NCI-H510A (cell line): ENCODE measurements around the gene UBLCP1.
"Not testable (repeated sequence)": the region's sequence is repeated elsewhere in the genome, so short reads cannot be mapped to it uniquely, and the experiment has no call there.

Experiments used
- DNase-seq: peaks from one replicate; lab custom pipeline; 2025; lab: John Stamatoyannopoulos, UW

UBLCP1 gene

GRCh38 chr5:159262859-159263568 is at the start of gene UBLCP1:
Gene UBLCP1, plus strand, starts transcription at chr5:159263290. Its CDS starts 5,626 bp downstream, at chr5:159268916.
- peak; percentile 63 for DNase-seq

GRCh38 chr5:159214486-159215271 is 48.4 kb upstream of the UBLCP1 start:
- no peak for DNase-seq

- DNase-seq, result no peak
Observed at GRCh38 chr5:159215886-159216285, 47.2 kb upstream of the UBLCP1 start.

GRCh38 chr5:159216454-159216853 is 46.6 kb upstream of the UBLCP1 start:
- DNase-seq, result no peak

- DNase-seq, result no peak
Observed at GRCh38 chr5:159217236-159217635, 45.9 kb upstream of the UBLCP1 start.

GRCh38 chr5:159218595-159219023 is 44.5 kb upstream of the UBLCP1 start:
- DNase-seq, result no peak

- DNase-seq, result no peak
Observed at GRCh38 chr5:159220206-159220605, 42.9 kb upstream of the UBLCP1 start.

- DNase-seq, result no peak
Observed at GRCh38 chr5:159223469-159223868, 39.6 kb upstream of the UBLCP1 start.

GRCh38 chr5:159224471-159224870 is 38.6 kb upstream of the UBLCP1 start:
- DNase-seq, result no peak

- DNase-seq, result no peak
Observed at GRCh38 chr5:159226451-159226850, 36.6 kb upstream of the UBLCP1 start.

- no peak for DNase-seq
Observed at GRCh38 chr5:159227452-159227851, 35.6 kb upstream of the UBLCP1 start.

GRCh38 chr5:159228097-159228496 is 35.0 kb upstream of the UBLCP1 start:
- DNase-seq, result not testable (repeated sequence)

GRCh38 chr5:159230657-159231056 is 32.4 kb upstream of the UBLCP1 start:
- DNase-seq, result no peak

- no peak for DNase-seq
Observed at GRCh38 chr5:159231167-159231566, 31.9 kb upstream of the UBLCP1 start.

GRCh38 chr5:159235871-159236520 is 27.1 kb upstream of the UBLCP1 start:
- not testable (repeated sequence) for DNase-seq

GRCh38 chr5:159240301-159240870 is 22.7 kb upstream of the UBLCP1 start:
- DNase-seq, result no peak

- DNase-seq, result no peak
Observed at GRCh38 chr5:159241946-159242552, 21.0 kb upstream of the UBLCP1 start.

GRCh38 chr5:159242656-159243055 is 20.4 kb upstream of the UBLCP1 start:
- DNase-seq, result no peak

- DNase-seq, result no peak
Observed at GRCh38 chr5:159243385-159243784, 19.7 kb upstream of the UBLCP1 start.

GRCh38 chr5:159244163-159244562 is 18.9 kb upstream of the UBLCP1 start:
- DNase-seq, result no peak

GRCh38 chr5:159244890-159245289 is 18.2 kb upstream of the UBLCP1 start:
- DNase-seq, result no peak

- DNase-seq, result no peak
Observed at GRCh38 chr5:159249158-159249557, 13.9 kb upstream of the UBLCP1 start.
